WTC11 (cell line): Measurements from ENCODE around the gene AGO3. TPM values are rescaled to one million over a fixed set of nuclear protein-coding genes. Genes with fewer than 3 reads are reported as not detected.

ENCODE experiments used
- ARID4B ChIP-seq: sonication (generic); formaldehyde crosslinking; IDR thresholded peaks from 2 replicates; pipeline ENCODE4 v1.8.0; 2023; ENCODE audit warnings: missing genetic modification reagents, mild to moderate bottlenecking, borderline replicate concordance
- ATF2 ChIP-seq: sonication (generic); formaldehyde crosslinking; IDR thresholded peaks from 2 replicates; pipeline ENCODE4 v1.8.1; 2022; ENCODE audit warnings: low read depth, missing genetic modification reagents, borderline replicate concordance
- CDX4 ChIP-seq: fragments of 250-450 bp; sonication (Bioruptor Pico); IDR thresholded peaks from 2 replicates; pipeline ENCODE4 v1.9.0; 2021; ENCODE audit warnings: moderate library complexity, mild to moderate bottlenecking, inconsistent platforms, borderline replicate concordance
- CTCF ChIP-seq: fragments of 200-600 bp; IDR thresholded peaks from 2 replicates; pipeline ENCODE4 v1.8.0; 2022; ENCODE audit warnings: antibody characterized with exemption
- E2F5 ChIP-seq: sonication (generic); formaldehyde crosslinking; IDR thresholded peaks from 2 replicates; pipeline ENCODE4 v1.8.1; 2022; ENCODE audit warnings: mild to moderate bottlenecking, moderate library complexity, missing genetic modification reagents
- ELF4 ChIP-seq: sonication (generic); formaldehyde crosslinking; IDR thresholded peaks from 2 replicates; pipeline ENCODE4 v1.8.1; 2022; ENCODE audit warnings: low read depth, mild to moderate bottlenecking, moderate library complexity, missing genetic modification reagents
- ESRRA ChIP-seq: sonication (generic); formaldehyde crosslinking; IDR thresholded peaks from 2 replicates; pipeline ENCODE4 v1.8.1; 2022; ENCODE audit warnings: mild to moderate bottlenecking, missing genetic modification reagents, borderline replicate concordance
- FOXK1 ChIP-seq: sonication (generic); formaldehyde crosslinking; IDR thresholded peaks from 2 replicates; pipeline ENCODE4 v1.8.0; 2022; ENCODE audit warnings: mild to moderate bottlenecking, moderate library complexity, missing genetic modification reagents
- FOXP1 ChIP-seq: sonication (generic); formaldehyde crosslinking; IDR thresholded peaks from 2 replicates; pipeline ENCODE4 v1.8.0; 2022; ENCODE audit warnings: missing genetic modification reagents, mild to moderate bottlenecking, moderate library complexity, borderline replicate concordance
- FOXP4 ChIP-seq: sonication (generic); formaldehyde crosslinking; IDR thresholded peaks from 2 replicates; pipeline ENCODE4 v1.8.0; 2022; ENCODE audit warnings: mild to moderate bottlenecking, missing genetic modification reagents
- MAX ChIP-seq: sonication (generic); formaldehyde crosslinking; IDR thresholded peaks from 2 replicates; pipeline ENCODE4 v1.8.0; 2022; ENCODE audit warnings: mild to moderate bottlenecking, missing genetic modification reagents
- MYBL2 ChIP-seq: sonication (generic); formaldehyde crosslinking; IDR thresholded peaks from 2 replicates; pipeline ENCODE4 v1.8.1; 2023; ENCODE audit warnings: mild to moderate bottlenecking, moderate library complexity, missing genetic modification reagents
- NR1H2 ChIP-seq: sonication (generic); formaldehyde crosslinking; IDR thresholded peaks from 2 replicates; pipeline ENCODE4 v1.9.0; 2021; ENCODE audit warnings: mild to moderate bottlenecking, moderate library complexity, missing genetic modification reagents
- RELA ChIP-seq: sonication (generic); formaldehyde crosslinking; IDR thresholded peaks from 2 replicates; pipeline ENCODE4 v1.8.1; 2022; ENCODE audit warnings: missing genetic modification reagents, mild to moderate bottlenecking, borderline replicate concordance
- RORB ChIP-seq: fragments of 250-450 bp; sonication (Bioruptor Pico); IDR thresholded peaks from 2 replicates; pipeline ENCODE4 v1.9.0; 2021; ENCODE audit warnings: mild to moderate bottlenecking
- SP1 ChIP-seq: sonication (generic); formaldehyde crosslinking; conservative IDR thresholded peaks from 2 replicates; pipeline ENCODE4 v1.8.1; 2022; ENCODE audit warnings: missing genetic modification reagents
- STAT6 ChIP-seq: sonication (generic); formaldehyde crosslinking; conservative IDR thresholded peaks from 2 replicates; pipeline ENCODE4 v1.8.1; 2023; ENCODE audit warnings: mild to moderate bottlenecking, low read depth, missing genetic modification reagents, moderate library complexity
- TCF7 ChIP-seq: sonication (generic); formaldehyde crosslinking; IDR thresholded peaks from 2 replicates; pipeline ENCODE4 v1.8.0; 2022; ENCODE audit warnings: mild to moderate bottlenecking, low read depth, missing genetic modification reagents, moderate library complexity
- TEAD1 ChIP-seq: sonication (generic); formaldehyde crosslinking; IDR thresholded peaks from 2 replicates; pipeline ENCODE4 v1.8.0; 2022; ENCODE audit warnings: mild to moderate bottlenecking, missing genetic modification reagents
- TEAD4 ChIP-seq: sonication (generic); formaldehyde crosslinking; IDR thresholded peaks from 2 replicates; pipeline ENCODE4 v1.8.0; 2022; ENCODE audit warnings: mild to moderate bottlenecking, missing genetic modification reagents
- ZNF396 ChIP-seq: fragments of 250-450 bp; sonication (Bioruptor Pico); IDR thresholded peaks from 2 replicates; pipeline ENCODE4 v1.8.0; 2021; ENCODE audit warnings: mild to moderate bottlenecking, moderate library complexity, borderline replicate concordance
- ZNF416 ChIP-seq: fragments of 250-450 bp; sonication (Bioruptor Pico); IDR thresholded peaks from 2 replicates; pipeline ENCODE4 v1.9.0; 2021; ENCODE audit warnings: mild to moderate bottlenecking, inconsistent platforms
- total RNA-seq: library from RNA; stranded (reverse); gene quantifications from 3 replicates; pipeline ENCODE4 v1.2.3, GENCODE V29; 2021

The AGO3 gene
- total RNA-seq, 1 experiment from 2014 or later, result 26.8 TPM

GRCh38 chr1:35882945-35883634, 47.8 kb upstream of the AGO3 start, which contains the start of gene AGO1 (continued):
- TF ChIP-seq STAT6, result no peak
- 0 out of 2 replicates have a peak, but pooled peaks have one; percentile 54 for TF ChIP-seq TEAD1 (CRISPR knock-in tag)
- no peak for TF ChIP-seq CDX4
- TF ChIP-seq ARID4B (CRISPR knock-in tag), result peak; percentile 51; the same call in 1 of the 2 replicates
- TF ChIP-seq ATF2 (CRISPR knock-in tag), result no peak
- no peak for TF ChIP-seq ELF4 (CRISPR knock-in tag)
- no peak for TF ChIP-seq TEAD4 (CRISPR knock-in tag)
- no peak for TF ChIP-seq ZNF416 (CRISPR knock-in tag)
- 0 out of 2 replicates have a peak, but pooled peaks have one; percentile 32 for TF ChIP-seq MAX (CRISPR knock-in tag)
- no peak for TF ChIP-seq ZNF396
- no peak for TF ChIP-seq TCF7 (CRISPR knock-in tag)
- peak; percentile 95 for TF ChIP-seq FOXK1
- TF ChIP-seq MYBL2 (CRISPR knock-in tag), result peak; percentile 90
- no peak for TF ChIP-seq RORB
- peak; percentile 81 for TF ChIP-seq E2F5 (CRISPR knock-in tag)
- peak; percentile 37; the same call in 1 of the 2 replicates for TF ChIP-seq ESRRA (CRISPR knock-in tag)
- TF ChIP-seq CTCF, result peak; percentile 91
- 0 out of 2 replicates have a peak, but pooled peaks have one; percentile 56 for TF ChIP-seq FOXP1
- TF ChIP-seq NR1H2 (CRISPR knock-in tag), result no peak
- 0 out of 2 replicates have a peak, but pooled peaks have one; percentile 23 for TF ChIP-seq FOXP4 (CRISPR knock-in tag)
- peak; percentile 89 for TF ChIP-seq SP1 (CRISPR knock-in tag)
- no peak for TF ChIP-seq RELA (CRISPR knock-in tag)
